T-cell (primary cell): ENCODE data around the gene EXO5. TPM values are rescaled to one million over a fixed set of nuclear protein-coding genes. Genes with fewer than 3 reads are reported as not detected.
"Not testable (repeated sequence)": the region's sequence is repeated elsewhere in the genome, so short reads cannot be mapped to it uniquely, and the experiment has no call there.

Experiments
- ATAC-seq, 4 experiments: fragments of 200-7000 bp in 3 of 4; fragments of 150-1000 bp in 1 of 4; cut with Tn5 transposase; replicated peaks in 1 of 4; 1 replicate in 3 of 4; 2 replicates in 1 of 4; pipeline ENCODE4 v1.10.0; 2021; ENCODE audit warnings: moderate library complexity in 3 of 4, mild to moderate bottlenecking in 2 of 4, moderate number of reproducible peaks in 1 of 4
- CTCF ChIA-PET, 2 donors: fragments of 300-600 bp; sonication (Branson Sonifier 250); formaldehyde crosslinking; loops; one replicate each; lab custom pipeline; 2022; ENCODE audit warnings: antibody characterized with exemption in 2 of 2; lab: Charles Lee
- POLR2A ChIA-PET, 2 donors: fragments of 300-600 bp; sonication (Branson Sonifier 250); formaldehyde crosslinking; loops; one replicate each; lab custom pipeline; 2022; ENCODE audit warnings: antibody characterized with exemption in 2 of 2; lab: Charles Lee
- DNase-seq, 35 experiments: peaks; one replicate each; pipeline versions ENCODE4 v3.0.0 to v3.0.0-alpha.2; 2013 to 2023
- H3K27ac ChIP-seq: one replicate; pipeline ENCODE4 v1.5.1; 2013; ENCODE audit warnings: low read length
- H3K27me3 ChIP-seq, 2 experiments: replicated peaks in 1 of 2; 1 replicate in 1 of 2; 2 replicates in 1 of 2; pipeline versions ENCODE4 v1.6.1 to v1.7.0; 2013; ENCODE audit warnings: low read length in 1 of 2, mixed read lengths in 1 of 2; ENCODE audit not compliant: control insufficient read depth in 2 of 2, insufficient read depth in 2 of 2; ENCODE audit errors: extremely low read depth in 1 of 2
- H3K36me3 ChIP-seq, 2 donors: 1 replicate in 1 of 2; 2 replicates in 1 of 2; pipeline versions ENCODE4 v1.6.1 to v1.7.0; 2013; ENCODE audit warnings: low read length in 1 of 2; ENCODE audit not compliant: control insufficient read depth in 2 of 2, insufficient read depth in 1 of 2; ENCODE audit errors: extremely low read depth in 1 of 2
- H3K4me1 ChIP-seq, 2 experiments: 1 replicate in 1 of 2; 2 replicates in 1 of 2; pipeline versions ENCODE4 v1.6.1 to v1.7.0; 2013; ENCODE audit warnings: low read length in 2 of 2, mixed read lengths in 1 of 2; ENCODE audit not compliant: insufficient read depth in 2 of 2, control insufficient read depth in 1 of 2; ENCODE audit errors: extremely low read depth in 1 of 2
- H3K4me3 ChIP-seq, 2 donors: 1 replicate in 1 of 2; 2 replicates in 1 of 2; pipeline versions ENCODE4 v1.5.1 to v1.7.0; 2013; ENCODE audit warnings: mild to moderate bottlenecking in 2 of 2, low read length in 1 of 2, moderate library complexity in 1 of 2; ENCODE audit not compliant: control insufficient read depth in 1 of 2; ENCODE audit errors: extremely low read depth in 1 of 2
- H3K9me3 ChIP-seq: 2 replicates; pipeline ENCODE4 v1.7.0; 2013
- H3K27ac Mint-ChIP-seq, 2 donors: one replicate each; pipeline ENCODE4 v1.8.0; 2020 to 2021; ENCODE audit warnings: mild to moderate bottlenecking in 2 of 2, mixed read lengths in 2 of 2
- H3K27me3 Mint-ChIP-seq, 2 donors: one replicate each; pipeline ENCODE4 v1.8.0; 2021 to 2022; ENCODE audit warnings: mixed read lengths in 2 of 2
- H3K36me3 Mint-ChIP-seq: one replicate; pipeline ENCODE4 v1.8.0; 2021; ENCODE audit warnings: mixed read lengths
- H3K4me1 Mint-ChIP-seq, 3 donors: one replicate each; pipeline ENCODE4 v1.8.0; 2020 to 2022; ENCODE audit warnings: mixed read lengths in 3 of 3, mild to moderate bottlenecking in 1 of 3
- H3K4me3 Mint-ChIP-seq, 3 donors: one replicate each; pipeline ENCODE4 v1.8.0; 2020 to 2022; ENCODE audit warnings: mild to moderate bottlenecking in 3 of 3, mixed read lengths in 3 of 3, moderate library complexity in 3 of 3
- H3K9me3 Mint-ChIP-seq, 3 donors: one replicate each; pipeline ENCODE4 v1.8.0; 2020 to 2022; ENCODE audit warnings: mixed read lengths in 3 of 3
- WGBS: methylation state at CpG from one replicate; pipeline ENCODE4 v1.1.5; 2013; ENCODE audit warnings: missing lambda C conversion rate; ENCODE audit not compliant: insufficient coverage; 5-methylcytosine and 5-hydroxymethylcytosine counted together
- total RNA-seq, 35 experiments: library from RNA in 6 of 35; stranded (reverse) in 6 of 35; fragments of 120-200 nt in 1 of 35; gene quantifications; one replicate each; pipeline versions ENCODE4 v1.2.1 to v1.2.4 and lab custom pipeline; 2013 to 2026

EXO5 gene
- total RNA-seq, 5 donors from 2014 or later (not counting 1 experiment from before 2014, with no cell fraction given), result 6.9 to 12.1 (median 10.6) TPM

DNA sequence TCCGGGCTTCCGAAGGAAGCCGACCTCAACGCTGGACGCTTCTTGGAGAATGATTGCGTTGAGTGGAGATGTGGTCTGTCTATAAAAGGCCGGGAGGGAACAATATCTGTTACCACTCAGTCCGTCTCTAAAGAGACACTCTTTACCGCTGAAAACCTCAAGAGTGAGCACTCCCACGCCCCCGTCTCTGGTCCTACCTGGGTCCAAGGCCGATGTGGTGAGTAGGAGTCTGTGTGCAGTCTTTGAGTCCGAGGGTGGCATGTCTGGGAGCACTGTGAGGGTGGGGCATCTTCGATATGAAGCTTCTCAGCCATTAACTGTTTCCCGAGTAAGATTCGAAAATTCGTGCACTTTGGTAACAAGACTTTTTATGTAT lies 30.9 kb upstream of the EXO5 start:
- H3K4me1 ChIP-seq, result peaks cover 9 to 11% of the 10 kb centered on the region in 2 experiments
- WGBS, result no CpG with 5 or more reads among the region's 17 CpGs
- peaks cover 28% of the 10 kb centered on the region for H3K36me3 Mint-ChIP-seq
- peak overlapping the region; percentile 61 to 81 for H3K4me3 ChIP-seq
- H3K9me3 Mint-ChIP-seq, result peaks cover 22 to 43% (median 30%) of the 10 kb centered on the region in 3 donors
- DNase-seq (peak in 5 of 35 experiments; percentile 1 to 23 (median 4)), ATAC-seq (peak; percentile 27 to 44 (median 36))
- peaks cover 21 to 26% (median 25%) of the 10 kb centered on the region in 3 donors for H3K4me1 Mint-ChIP-seq
- peak overlapping the region; percentile 82 to 86 (median 84) for H3K4me3 Mint-ChIP-seq
- no peaks in the 10 kb centered on the region for H3K27me3 Mint-ChIP-seq
- peak overlapping the region; percentile 35 for H3K27ac ChIP-seq
- H3K36me3 ChIP-seq, result peaks cover 2 to 3% of the 10 kb centered on the region in 2 donors
- no peaks in the 10 kb centered on the region for H3K27me3 ChIP-seq
- H3K9me3 ChIP-seq, result peaks cover 10% of the 10 kb centered on the region
- ChIA-PET CTCF (no interaction called here), POLR2A (no interaction called here)
- peak overlapping the region; percentile 80 to 86 for H3K27ac Mint-ChIP-seq

- peaks cover 35% of the 10 kb centered on the region for H3K36me3 Mint-ChIP-seq
- H3K4me3 Mint-ChIP-seq, result peak overlapping the region; percentile 82 to 86 (median 84)
- no peaks in the 10 kb centered on the region for H3K27me3 Mint-ChIP-seq
- Histone ChIP-seq H3K27me3 (no peaks in the 10 kb centered on the region), H3K4me3 (peak overlapping the region; percentile 61 to 81), H3K4me1 (peaks cover 9 to 11% of the 10 kb centered on the region in 2 experiments), H3K27ac (peak overlapping the region; percentile 35), H3K36me3 (peaks cover 2 to 3% of the 10 kb centered on the region in 2 donors), H3K9me3 (peaks cover 4% of the 10 kb centered on the region)
- peak overlapping the region; percentile 80 to 86 for H3K27ac Mint-ChIP-seq
- CTCF ChIA-PET, result no interaction called here
- peaks cover 21 to 26% (median 25%) of the 10 kb centered on the region in 3 donors for H3K4me1 Mint-ChIP-seq
- DNase-seq, result no peak
- H3K9me3 Mint-ChIP-seq, result peaks cover 15 to 40% (median 27%) of the 10 kb centered on the region in 3 donors
- POLR2A ChIA-PET, result no interaction called here
- ATAC-seq, result no peak
- WGBS, result no CpG with 5 or more reads among the region's 2 CpGs
These were observed 30.3 kb upstream of the EXO5 start for GRCh38 chr1:40478276-40478675.

DNA sequence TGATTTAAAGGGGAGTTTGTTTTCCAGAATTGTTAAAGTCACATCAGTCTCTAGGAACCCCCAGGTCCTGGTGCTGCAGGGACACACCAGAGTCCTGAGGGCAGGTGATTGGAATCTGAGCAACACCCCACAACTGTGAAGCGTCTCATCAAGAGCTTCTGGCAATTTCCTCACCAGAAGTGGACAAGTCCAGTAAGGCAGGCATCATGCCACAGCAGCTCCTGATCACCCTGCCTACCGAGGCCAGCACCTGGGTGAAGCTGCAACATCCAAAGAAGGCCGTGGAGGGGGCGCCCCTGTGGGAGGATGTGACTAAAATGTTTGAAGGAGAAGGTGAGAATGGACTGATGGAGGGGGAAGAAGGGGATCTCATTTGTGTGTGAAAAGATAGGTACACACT lies 29.4 kb upstream of the EXO5 start:
- ATAC-seq (no peak), DNase-seq (no peak)
- H3K9me3 Mint-ChIP-seq, result peaks cover 9 to 31% (median 20%) of the 10 kb centered on the region in 3 donors
- Histone ChIP-seq H3K4me1 (peaks cover 9 to 11% of the 10 kb centered on the region in 2 experiments), H3K27me3 (no peaks in the 10 kb centered on the region), H3K27ac (no peak overlapping the region), H3K36me3 (peaks cover 2 to 3% of the 10 kb centered on the region in 2 donors), H3K4me3 (no peak overlapping the region), H3K9me3 (peaks cover 3% of the 10 kb centered on the region)
- H3K4me3 Mint-ChIP-seq, result peak overlapping the region in 2 of 3 donors; percentile 28 to 84
- ChIA-PET POLR2A (no interaction called here), CTCF (no interaction called here)
- H3K27ac Mint-ChIP-seq, result peak overlapping the region; percentile 40 to 63
- 89% methylated on average over 1 of the region's 4 CpGs for WGBS
- H3K27me3 Mint-ChIP-seq, result no peaks in the 10 kb centered on the region
- H3K36me3 Mint-ChIP-seq, result peaks cover 42% of the 10 kb centered on the region
- peaks cover 21 to 26% (median 25%) of the 10 kb centered on the region in 3 donors for H3K4me1 Mint-ChIP-seq

DNA sequence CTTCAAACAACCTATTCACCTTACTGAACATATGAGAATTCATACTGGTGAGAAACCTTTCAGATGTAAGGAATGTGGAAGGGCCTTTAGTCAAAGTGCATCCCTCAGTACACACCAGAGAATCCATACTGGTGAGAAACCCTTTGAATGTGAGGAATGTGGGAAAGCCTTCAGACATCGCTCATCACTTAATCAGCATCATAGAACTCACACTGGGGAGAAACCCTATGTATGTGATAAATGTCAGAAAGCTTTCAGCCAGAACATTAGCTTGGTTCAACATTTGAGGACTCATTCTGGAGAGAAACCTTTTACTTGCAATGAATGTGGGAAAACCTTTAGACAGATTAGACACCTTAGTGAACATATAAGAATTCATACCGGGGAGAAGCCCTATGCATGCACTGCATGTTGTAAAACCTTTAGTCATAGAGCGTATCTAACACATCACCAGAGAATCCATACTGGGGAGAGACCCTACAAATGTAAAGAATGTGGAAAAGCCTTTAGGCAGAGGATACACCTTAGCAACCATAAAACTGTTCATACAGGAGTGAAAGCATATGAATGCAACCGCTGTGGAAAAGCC lies 13.2 kb upstream of the EXO5 start:
- H3K27ac ChIP-seq, result no peak overlapping the region
- Mint-ChIP-seq H3K4me1 (no peaks in the 10 kb centered on the region), H3K36me3 (peaks cover 73% of the 10 kb centered on the region), H3K27me3 (no peaks in the 10 kb centered on the region), H3K27ac (no peak overlapping the region), H3K4me3 (no peak overlapping the region), H3K9me3 (peaks cover 13 to 60% (median 57%) of the 10 kb centered on the region in 3 donors)
- H3K27me3 ChIP-seq, result no peaks in the 10 kb centered on the region
- H3K4me1 ChIP-seq, result no peaks in the 10 kb centered on the region
- peak overlapping the region in 1 of 2 donors; percentile 38 for H3K4me3 ChIP-seq
- ChIA-PET POLR2A (no interaction called here), CTCF (no interaction called here)
- DNase-seq (no peak), ATAC-seq (no peak)
- H3K36me3 ChIP-seq, result peaks cover 4 to 30% of the 10 kb centered on the region in 2 donors
- WGBS, result no CpG with 5 or more reads among the region's 4 CpGs
- H3K9me3 ChIP-seq, result peaks cover 21% of the 10 kb centered on the region

- H3K27ac Mint-ChIP-seq, DNase-seq, H3K4me3 ChIP-seq, H3K4me1 ChIP-seq, H3K27ac ChIP-seq, H3K36me3 ChIP-seq, POLR2A ChIA-PET, ATAC-seq, H3K27me3 ChIP-seq, H3K4me1 Mint-ChIP-seq, H3K4me3 Mint-ChIP-seq, H3K27me3 Mint-ChIP-seq: not testable (repeated sequence)
- Mint-ChIP-seq H3K36me3 (peaks cover 53% of the 10 kb centered on the region), H3K9me3 (peaks cover 19 to 48% (median 43%) of the 10 kb centered on the region in 3 donors)
- 91% methylated on average over 4 of the region's 4 CpGs for WGBS
- H3K9me3 ChIP-seq, result peaks cover 12% of the 10 kb centered on the region
- CTCF ChIA-PET, result interaction anchor here in 1 of 2 donors (0.6 kb wide), 1 partner anchor 63 kb away, joined by 3 read pairs; no protein-coding TSS in a partner anchor
These were observed 5.9 kb upstream of the EXO5 start for GRCh38 chr1:40502651-40503050.

DNA sequence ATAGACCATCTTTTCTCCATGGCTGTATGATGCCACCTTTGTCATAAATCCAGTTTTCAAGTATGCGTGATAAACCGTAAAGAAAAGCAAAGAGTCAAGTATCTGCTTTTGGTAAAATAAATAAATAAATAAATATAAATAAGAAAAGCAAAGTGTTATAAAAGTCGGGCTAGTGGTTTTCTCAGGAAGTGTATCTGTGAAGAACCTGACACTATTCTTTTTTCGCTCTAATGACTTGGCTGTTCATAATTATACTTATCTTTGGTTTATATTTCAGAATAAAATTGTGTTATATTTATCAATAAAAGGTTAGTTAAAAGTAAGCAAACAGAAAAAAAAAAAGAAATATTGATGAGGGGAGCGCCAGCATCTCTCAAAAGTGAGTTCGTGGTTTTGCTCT lies 594 bp upstream of the EXO5 start:
- Histone ChIP-seq H3K27ac (peak overlapping the region; percentile 70), H3K36me3 (no peaks in the 10 kb centered on the region), H3K9me3 (peaks cover 7% of the 10 kb centered on the region), H3K4me1 (peaks cover 7 to 11% of the 10 kb centered on the region in 2 experiments), H3K4me3 (peak overlapping the region; percentile 70 to 91), H3K27me3 (no peaks in the 10 kb centered on the region)
- no peak for ATAC-seq
- H3K4me3 Mint-ChIP-seq, result peak overlapping the region; percentile 88 to 91 (median 90)
- H3K4me1 Mint-ChIP-seq, result peaks cover 11 to 15% (median 15%) of the 10 kb centered on the region in 3 donors
- DNase-seq, result peak in 1 of 35 experiments; percentile 7
- peak overlapping the region in 1 of 2 donors; percentile 86 for H3K27ac Mint-ChIP-seq
- peaks cover 31% of the 10 kb centered on the region for H3K36me3 Mint-ChIP-seq
- ChIA-PET POLR2A (interaction anchor here in 1 of 2 donors (0.7 kb wide), 1 partner anchor 670 kb away, joined by 3 read pairs; no protein-coding TSS in a partner anchor), CTCF (interaction anchor here in 1 of 2 donors (1.4 to 2.0 kb wide), 2 partner anchors 24 to 58 kb away, joined by 3 to 4 read pairs; partner anchors contain the start of genes ZFP69B and ZNF684)
- no peaks in the 10 kb centered on the region for H3K27me3 Mint-ChIP-seq
- WGBS, result 0% methylated on average over 2 of the region's 6 CpGs
- H3K9me3 Mint-ChIP-seq, result peaks cover 12 to 34% (median 23%) of the 10 kb centered on the region in 3 donors
